ENCODE measurements around the gene DLK1. TPM values are rescaled to one million over a fixed set of nuclear protein-coding genes. Genes with fewer than 3 reads are reported as not detected.
A peak's percentile ranks its signal among the peaks of the same experiment; 100 is the strongest.

Gene DLK1
- total RNA-seq, 1 donor = 0.09 TPM

DNA sequence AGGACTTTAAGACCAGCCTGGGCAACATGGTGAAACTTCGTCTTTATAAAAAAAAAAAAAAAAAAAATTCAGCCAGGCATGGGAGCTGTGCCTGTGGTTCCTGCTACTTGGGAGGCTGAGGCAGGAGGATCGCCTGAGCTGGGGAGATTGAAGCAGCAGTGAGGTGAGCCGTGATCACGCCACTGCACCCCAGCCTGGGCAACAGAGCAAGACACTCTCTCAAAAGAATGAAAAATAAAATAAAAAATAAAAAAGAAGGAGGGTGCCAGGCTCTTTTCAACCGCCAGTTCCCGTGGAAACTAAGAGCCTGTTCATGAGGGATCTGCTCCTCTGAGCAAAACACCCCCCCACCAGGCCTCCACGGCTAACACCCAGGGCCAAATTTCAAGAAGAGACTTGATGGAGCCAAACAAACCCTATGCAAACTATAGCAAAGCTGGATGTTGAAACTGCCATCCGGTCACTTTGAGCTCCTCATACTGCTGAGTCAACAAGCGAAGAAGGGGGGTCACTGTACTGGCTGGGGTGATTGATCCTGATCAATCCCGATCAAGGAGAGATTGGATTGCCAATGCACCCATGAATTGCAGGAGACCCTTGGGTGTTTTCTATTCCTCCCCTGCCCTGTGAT, 23.4 kb downstream of the DLK1 start:
- H3K4me3 ChIP-seq (ENCODE audit: low read depth, low read length) = no peak overlapping the region
- no peak for TF ChIP-seq CTCF (IDR thresholded peaks at IDR 0.05; ENCODE audit: insufficient read depth, low read length)
- DNase-seq (ENCODE audit: low read depth) = no peak

GRCh38 chr14:100750762-100751699, 24.3 kb downstream of the DLK1 start:
- no peak overlapping the region for H3K4me3 ChIP-seq (ENCODE audit: low read depth, low read length)
- no peak for DNase-seq (ENCODE audit: low read depth)
- TF ChIP-seq CTCF (IDR thresholded peaks at IDR 0.05; ENCODE audit: insufficient read depth, low read length) = no peak

GRCh38 chr14:100754020-100754419, 27.3 kb downstream of the DLK1 start:
- TF ChIP-seq CTCF (IDR thresholded peaks at IDR 0.05; ENCODE audit: insufficient read depth, low read length) = no peak
- DNase-seq (ENCODE audit: low read depth) = no peak
- no peak overlapping the region for H3K4me3 ChIP-seq (ENCODE audit: low read depth, low read length)

- DNase-seq (ENCODE audit: low read depth) = no peak
- TF ChIP-seq CTCF (IDR thresholded peaks at IDR 0.05; ENCODE audit: insufficient read depth, low read length) = no peak
- H3K4me3 ChIP-seq (ENCODE audit: low read depth, low read length) = no peak overlapping the region
These were observed 29.0 kb downstream of the DLK1 start for GRCh38 chr14:100755649-100756048.

DNA sequence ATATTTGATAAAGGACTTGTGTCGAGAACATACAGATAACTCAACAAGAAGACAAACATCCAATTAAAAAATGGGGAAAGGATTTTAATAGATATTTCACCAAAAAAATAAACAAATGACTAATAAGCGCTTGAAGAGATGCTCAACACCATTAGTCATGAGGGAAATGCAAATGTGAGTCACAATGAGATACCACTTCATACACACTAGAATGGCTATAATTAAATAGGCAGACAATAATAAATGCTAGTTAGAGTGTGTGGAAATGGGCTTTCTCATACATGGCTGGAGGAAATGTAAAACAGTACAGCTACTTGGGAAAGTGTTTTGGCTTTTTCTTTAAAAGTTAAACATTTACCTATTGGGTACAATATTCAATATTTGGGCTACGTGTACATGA, 34.8 kb downstream of the DLK1 start:
- DNase-seq (ENCODE audit: low read depth) = peak; percentile 32

GRCh38 chr14:100762089-100762515, 35.4 kb downstream of the DLK1 start:
- H3K4me3 ChIP-seq (ENCODE audit: low read depth, low read length) = no peak overlapping the region
- DNase-seq (ENCODE audit: low read depth) = peak; percentile 11
- no peak for TF ChIP-seq CTCF (IDR thresholded peaks at IDR 0.05; ENCODE audit: insufficient read depth, low read length)

More for the DNA sequence above, 34.8 kb downstream of the DLK1 start:
- no peak overlapping the region for H3K4me3 ChIP-seq (ENCODE audit: low read depth, low read length)
- no peak for TF ChIP-seq CTCF (IDR thresholded peaks at IDR 0.05; ENCODE audit: insufficient read depth, low read length)
